Measurements from ENCODE around the gene UBE2S. TPM values are rescaled to one million over a fixed set of nuclear protein-coding genes. Genes with fewer than 3 reads are reported as not detected.

UBE2S gene
- total RNA-seq, 1 donor from 2014 or later: 77.0 TPM

DNA sequence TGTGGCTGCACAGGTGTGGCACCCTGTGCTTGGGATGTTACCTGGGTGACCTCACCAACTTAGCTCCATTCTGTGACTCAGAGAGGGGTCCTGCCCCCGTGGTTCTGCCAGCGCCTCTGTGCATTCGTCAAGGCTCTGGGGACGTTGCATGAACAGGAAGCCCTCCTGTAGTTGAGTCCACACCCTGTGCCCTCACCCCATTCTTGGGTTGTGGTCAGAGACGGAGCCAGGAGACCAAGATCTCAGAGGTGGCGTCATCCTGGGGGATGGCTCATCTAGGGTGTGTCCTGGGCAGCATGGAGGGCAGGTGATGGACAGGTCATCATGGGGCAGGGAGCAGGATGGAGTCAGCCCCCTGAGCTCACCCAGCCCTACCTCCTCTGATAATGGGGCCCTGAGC lies 55.5 kb downstream of the UBE2S start:
- H3K27me3 Mint-ChIP-seq (ENCODE audit: low read depth): peaks cover 55% of the 10 kb centered on the region
- TF ChIP-seq, protein P1, sequence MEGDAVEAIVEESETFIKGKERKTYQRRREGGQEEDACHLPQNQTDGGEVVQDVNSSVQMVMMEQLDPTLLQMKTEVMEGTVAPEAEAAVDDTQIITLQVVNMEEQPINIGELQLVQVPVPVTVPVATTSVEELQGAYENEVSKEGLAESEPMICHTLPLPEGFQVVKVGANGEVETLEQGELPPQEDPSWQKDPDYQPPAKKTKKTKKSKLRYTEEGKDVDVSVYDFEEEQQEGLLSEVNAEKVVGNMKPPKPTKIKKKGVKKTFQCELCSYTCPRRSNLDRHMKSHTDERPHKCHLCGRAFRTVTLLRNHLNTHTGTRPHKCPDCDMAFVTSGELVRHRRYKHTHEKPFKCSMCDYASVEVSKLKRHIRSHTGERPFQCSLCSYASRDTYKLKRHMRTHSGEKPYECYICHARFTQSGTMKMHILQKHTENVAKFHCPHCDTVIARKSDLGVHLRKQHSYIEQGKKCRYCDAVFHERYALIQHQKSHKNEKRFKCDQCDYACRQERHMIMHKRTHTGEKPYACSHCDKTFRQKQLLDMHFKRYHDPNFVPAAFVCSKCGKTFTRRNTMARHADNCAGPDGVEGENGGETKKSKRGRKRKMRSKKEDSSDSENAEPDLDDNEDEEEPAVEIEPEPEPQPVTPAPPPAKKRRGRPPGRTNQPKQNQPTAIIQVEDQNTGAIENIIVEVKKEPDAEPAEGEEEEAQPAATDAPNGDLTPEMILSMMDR (IDR thresholded peaks at IDR 0.05; ENCODE audit: unreplicated experiment): no peak

DNA sequence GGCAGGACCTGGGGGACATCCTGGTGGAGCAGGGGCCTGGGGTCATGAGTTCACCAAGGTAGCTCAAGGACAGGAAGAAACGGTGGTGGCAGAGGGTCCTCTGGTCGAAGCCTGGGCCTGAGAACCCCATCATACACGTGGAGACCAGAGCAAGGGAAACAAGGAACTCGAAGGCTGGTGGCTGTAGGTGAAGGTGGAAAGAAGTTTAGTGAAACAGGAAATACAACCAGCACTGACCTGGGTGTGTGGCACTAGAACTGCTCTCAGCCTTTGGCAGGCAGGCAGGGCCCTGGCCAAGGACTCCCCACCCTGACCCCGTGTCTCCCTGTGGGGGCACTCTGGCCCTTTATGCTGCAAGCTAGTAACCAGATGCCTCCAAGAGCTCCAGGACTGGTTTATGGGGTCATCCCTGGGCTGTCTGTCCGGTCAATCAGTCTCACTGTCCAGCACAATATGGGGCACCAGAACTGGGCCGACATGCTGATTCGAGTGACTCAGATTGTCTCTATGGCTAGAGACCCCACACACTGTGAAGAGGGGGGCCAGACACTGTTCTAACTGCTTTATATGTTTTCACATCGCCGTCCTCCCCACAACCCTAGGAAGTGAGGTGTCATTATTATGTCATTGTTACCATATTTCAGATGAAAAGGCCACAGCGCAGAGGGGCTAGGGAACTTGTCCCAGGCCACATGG lies 56.8 kb downstream of the UBE2S start:
- H3K27ac Mint-ChIP-seq: no peak overlapping the region
- no peaks in the 10 kb centered on the region for H3K36me3 Mint-ChIP-seq
- H3K27me3 Mint-ChIP-seq (ENCODE audit: low read depth): peaks cover 42% of the 10 kb centered on the region
- no peak overlapping the region for H3K4me3 Mint-ChIP-seq
- peaks cover 31% of the 10 kb centered on the region for H3K4me1 Mint-ChIP-seq
- no peaks in the 10 kb centered on the region for H3K9me3 Mint-ChIP-seq
- no peak for DNase-seq (ENCODE audit: low spot score in 2 of 2, unreplicated experiment in 2 of 2)
- TF ChIP-seq, protein P1 (IDR thresholded peaks at IDR 0.05; ENCODE audit: unreplicated experiment): no peak

More for the DNA sequence above, 55.5 kb downstream of the UBE2S start:
- peaks cover 31% of the 10 kb centered on the region for H3K4me1 Mint-ChIP-seq
- H3K27ac Mint-ChIP-seq: no peak overlapping the region
- no peaks in the 10 kb centered on the region for H3K9me3 Mint-ChIP-seq
- H3K4me3 Mint-ChIP-seq: no peak overlapping the region
- H3K36me3 Mint-ChIP-seq: no peaks in the 10 kb centered on the region
- DNase-seq (ENCODE audit: low spot score in 2 of 2, unreplicated experiment in 2 of 2): no peak

Other genes starting within 250 kb of the UBE2S start
- gene DNAAF3, start 241.2 kb downstream of the UBE2S start, total RNA-seq: 2.9 to 4.4 TPM (median 3.3 TPM) in 3 replicates
- gene SYT5, start 227.5 kb downstream of the UBE2S start, total RNA-seq: 0.32 to 0.67 TPM (median 0.47 TPM) in 3 replicates
- gene PTPRH, start 198.3 kb downstream of the UBE2S start, total RNA-seq: 10.4 to 10.7 TPM (median 10.5 TPM) in 3 replicates
- gene TMEM86B, start 179.0 kb downstream of the UBE2S start, total RNA-seq: 5.9 to 6.7 TPM (median 6.7 TPM) in 3 replicates
- gene PPP6R1, start 148.8 kb downstream of the UBE2S start, total RNA-seq: 70.1 to 73.0 TPM (median 71.5 TPM) in 3 replicates
- 28.9 to 30.4 TPM (median 29.1 TPM) in 3 replicates for gene HSPBP1, start 127.7 kb downstream of the UBE2S start, total RNA-seq
- 38.5 to 46.0 TPM (median 43.4 TPM) in 3 replicates for gene BRSK1, start 123.8 kb downstream of the UBE2S start, total RNA-seq
- not detected in 3 replicates for gene TMEM150B, start 82.4 kb downstream of the UBE2S start, total RNA-seq
- gene KMT5C, start 67.9 kb downstream of the UBE2S start, total RNA-seq: 51.3 to 54.0 TPM (median 51.9 TPM) in 3 replicates
- gene COX6B2, start 53.1 kb downstream of the UBE2S start, total RNA-seq: 7.3 to 11.5 TPM (median 7.3 TPM) in 3 replicates
- 0.13 to 0.34 TPM (median 0.27 TPM) in 3 replicates for gene GARIN5B, start 44.5 kb downstream of the UBE2S start, total RNA-seq
- gene IL11, start 37.3 kb downstream of the UBE2S start, total RNA-seq: 10.0 to 12.9 TPM (median 11.6 TPM) in 3 replicates
- 2.2 to 2.4 TPM (median 2.4 TPM) in 3 replicates for gene TMEM190, start 31.0 kb downstream of the UBE2S start, total RNA-seq
- 2.3 to 2.9 TPM (median 2.3 TPM) in 3 replicates for gene TMEM238, start 23.5 kb downstream of the UBE2S start, total RNA-seq
- 1,773 to 1,819 TPM (median 1,790 TPM) in 3 replicates for gene RPL28, start 21.9 kb downstream of the UBE2S start, total RNA-seq
- 0.04 TPM in 1 of 3 replicates, not detected in the others for gene SHISA7, start 35.5 kb upstream of the UBE2S start, total RNA-seq
- gene ISOC2, start 53.9 kb upstream of the UBE2S start, total RNA-seq: 35.0 to 39.2 TPM (median 38.6 TPM) in 3 replicates
- gene C19orf85, start 57.0 kb upstream of the UBE2S start, total RNA-seq: not detected in 3 replicates
- gene ZNF628, start 68.8 kb upstream of the UBE2S start, total RNA-seq: 19.0 to 23.1 TPM (median 22.0 TPM) in 3 replicates
- gene NAT14, start 77.4 kb upstream of the UBE2S start, total RNA-seq: 52.6 to 54.4 TPM (median 53.1 TPM) in 3 replicates
- 7.0 to 8.5 TPM (median 7.8 TPM) in 3 replicates for gene SSC5D, start 80.6 kb upstream of the UBE2S start, total RNA-seq
- gene SBK2, start 129.3 kb upstream of the UBE2S start, total RNA-seq: 0.33 to 0.97 TPM (median 0.56 TPM) in 3 replicates
- 0.25 TPM in 1 of 3 replicates, not detected in the others for gene SBK3, start 137.8 kb upstream of the UBE2S start, total RNA-seq
- gene ZNF579, start 173.1 kb upstream of the UBE2S start, total RNA-seq: 35.0 to 35.2 TPM (median 35.1 TPM) in 3 replicates
- gene FIZ1, start 191.7 kb upstream of the UBE2S start, total RNA-seq: 31.3 to 31.7 TPM (median 31.6 TPM) in 3 replicates
- 5.3 to 7.4 TPM (median 5.7 TPM) in 3 replicates for gene ZNF524, start 192.5 kb upstream of the UBE2S start, total RNA-seq
- 18.7 to 21.4 TPM (median 21.2 TPM) in 3 replicates for gene ZNF865, start 197.9 kb upstream of the UBE2S start, total RNA-seq
- gene ZNF784, start 216.8 kb upstream of the UBE2S start, total RNA-seq: 12.8 to 13.7 TPM (median 12.9 TPM) in 3 replicates
- gene ZNF580, start 233.2 kb upstream of the UBE2S start, total RNA-seq: 49.6 to 53.9 TPM (median 50.9 TPM) in 3 replicates
- 42.6 to 47.0 TPM (median 46.9 TPM) in 3 replicates for gene ZNF581, start 235.9 kb upstream of the UBE2S start, total RNA-seq
- gene CCDC106, start 240.4 kb upstream of the UBE2S start, total RNA-seq: 20.8 to 24.0 TPM (median 23.6 TPM) in 3 replicates
- 226 to 245 TPM (median 230 TPM) in 3 replicates for gene U2AF2, start 247.2 kb upstream of the UBE2S start, total RNA-seq

Data from mesothelial cell of epicardium (in vitro differentiated cells).